ELF-1 (cell line): ENCODE results near the gene OTOF.

Experiments used
- DNase-seq: peaks from one replicate; pipeline ENCODE4 v3.0.0-alpha.2; 2016; ENCODE audit warnings: low read depth, low spot score

The OTOF gene

GRCh38 chr2:26453421-26454329, 24.2 kb downstream of the OTOF start:
- DNase-seq = no peak

- DNase-seq = no peak
Observed at GRCh38 chr2:26451700-26452099, 26.2 kb downstream of the OTOF start.

GRCh38 chr2:26450031-26450635, 27.8 kb downstream of the OTOF start:
- DNase-seq = no peak

GRCh38 chr2:26449278-26450030, 28.5 kb downstream of the OTOF start:
- DNase-seq = no peak

- DNase-seq = no peak
Observed at GRCh38 chr2:26448651-26449050, 29.3 kb downstream of the OTOF start.

GRCh38 chr2:26444236-26444635, 33.7 kb downstream of the OTOF start:
- no peak for DNase-seq

- no peak for DNase-seq
Observed at GRCh38 chr2:26442707-26443106, 35.2 kb downstream of the OTOF start.

- DNase-seq = no peak
Observed at GRCh38 chr2:26442301-26442700, 35.6 kb downstream of the OTOF start.

- DNase-seq = no peak
Observed at GRCh38 chr2:26438926-26439325, 39.0 kb downstream of the OTOF start.

GRCh38 chr2:26438526-26438925, 39.4 kb downstream of the OTOF start:
- DNase-seq = no peak

GRCh38 chr2:26435106-26435505, 42.8 kb downstream of the OTOF start:
- no peak for DNase-seq

- DNase-seq = no peak
Observed at GRCh38 chr2:26432859-26433258, 45.1 kb downstream of the OTOF start.

GRCh38 chr2:26432363-26432762, 45.6 kb downstream of the OTOF start:
- DNase-seq = no peak

GRCh38 chr2:26430826-26431225, 47.1 kb downstream of the OTOF start:
- DNase-seq = no peak

GRCh38 chr2:26429779-26430578, 47.9 kb downstream of the OTOF start:
- DNase-seq = no peak

GRCh38 chr2:26428846-26429245, 49.1 kb downstream of the OTOF start:
- no peak for DNase-seq

- DNase-seq = no peak
Observed at GRCh38 chr2:26424221-26424620, 53.7 kb downstream of the OTOF start.

- no peak for DNase-seq
Observed at GRCh38 chr2:26423750-26424149, 54.2 kb downstream of the OTOF start.

- no peak for DNase-seq
Observed at GRCh38 chr2:26422947-26423629, 54.8 kb downstream of the OTOF start.

GRCh38 chr2:26421961-26422360, 56.0 kb downstream of the OTOF start:
- no peak for DNase-seq

- no peak for DNase-seq
Observed at GRCh38 chr2:26414311-26414710, 63.6 kb downstream of the OTOF start.
